ENCODE data around the gene SCNN1B.
"Not testable (repeated sequence)": the region's sequence is repeated elsewhere in the genome, so short reads cannot be mapped to it uniquely, and the experiment has no call there.

Gene SCNN1B

DNA sequence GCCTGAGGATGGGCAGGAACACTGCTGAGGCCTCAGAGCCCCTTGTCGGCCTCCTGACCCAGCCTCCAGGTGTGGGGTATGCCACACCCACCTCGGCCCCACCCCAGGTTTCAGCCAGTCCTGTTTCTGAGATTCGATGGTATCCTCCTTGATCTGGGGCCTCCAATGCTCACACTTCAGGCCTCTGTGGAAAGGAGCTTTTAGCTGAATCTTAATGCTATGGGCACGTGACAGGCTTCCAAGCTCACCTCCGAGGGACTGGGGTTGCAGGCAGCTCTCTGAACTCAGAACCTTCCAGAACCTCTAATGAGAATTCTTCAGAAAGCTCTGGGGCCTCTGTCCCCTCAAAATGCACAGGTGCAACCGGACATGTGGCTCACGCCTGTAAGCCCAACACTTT lies 54.8 kb downstream of the SCNN1B start:
- H3K4me1 ChIP-seq (ENCODE audit: control insufficient read depth, insufficient read depth, low read length, poor library complexity, severe bottlenecking), result no peaks in the 10 kb centered on the region
- H3K4me3 ChIP-seq (ENCODE audit: extremely low read depth, insufficient read depth, low read length, poor library complexity, severe bottlenecking), result no peak overlapping the region
- WGBS, 2 experiments (ENCODE audit: insufficient coverage in 2 of 2), result 92 to 97% methylated on average over 6 of the region's 7 CpGs
- no peak overlapping the region for H3K27ac ChIP-seq (ENCODE audit: low read depth, low read length, severe bottlenecking)
- H3K9me3 ChIP-seq (ENCODE audit: control insufficient read depth, low read length), result no peaks in the 10 kb centered on the region
- H3K36me3 ChIP-seq (ENCODE audit: control insufficient read depth, insufficient read depth, low read length), result no peaks in the 10 kb centered on the region

DNA sequence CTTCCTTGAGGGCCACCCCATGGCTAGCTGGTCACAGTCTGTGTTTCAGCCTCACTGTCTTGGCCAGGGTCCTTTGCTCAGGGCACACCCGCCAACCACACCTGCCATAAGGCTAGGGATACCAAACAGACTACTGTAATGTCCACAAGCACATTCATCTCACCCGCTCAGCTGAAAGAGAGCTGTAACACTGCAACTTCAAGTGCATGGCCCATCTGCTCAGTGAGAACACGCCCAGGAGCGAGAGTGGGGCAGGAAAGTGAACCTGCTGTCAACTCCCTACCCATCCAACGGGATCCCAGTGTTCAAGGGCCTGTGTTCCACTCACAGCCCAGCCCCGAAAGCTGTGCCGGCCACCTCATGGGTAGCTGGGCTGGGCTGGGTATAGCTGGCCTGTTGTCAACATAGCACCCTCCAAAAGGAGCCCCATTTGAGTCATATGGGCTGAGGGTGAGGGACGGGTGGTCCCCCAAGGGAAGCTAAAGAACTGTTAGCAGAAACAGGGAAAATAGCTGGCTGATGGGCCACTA lies 55.7 kb downstream of the SCNN1B start:
- WGBS, 2 experiments (ENCODE audit: insufficient coverage in 2 of 2), result 80 to 94% methylated on average over 6 to 8 of the region's 8 CpGs
- Histone ChIP-seq H3K4me3 (ENCODE audit: extremely low read depth, insufficient read depth, low read length, poor library complexity, severe bottlenecking) (no peak overlapping the region), H3K36me3 (ENCODE audit: control insufficient read depth, insufficient read depth, low read length) (no peaks in the 10 kb centered on the region), H3K27ac (ENCODE audit: low read depth, low read length, severe bottlenecking) (no peak overlapping the region), H3K4me1 (ENCODE audit: control insufficient read depth, insufficient read depth, low read length, poor library complexity, severe bottlenecking) (no peaks in the 10 kb centered on the region), H3K9me3 (ENCODE audit: control insufficient read depth, low read length) (no peaks in the 10 kb centered on the region)

DNA sequence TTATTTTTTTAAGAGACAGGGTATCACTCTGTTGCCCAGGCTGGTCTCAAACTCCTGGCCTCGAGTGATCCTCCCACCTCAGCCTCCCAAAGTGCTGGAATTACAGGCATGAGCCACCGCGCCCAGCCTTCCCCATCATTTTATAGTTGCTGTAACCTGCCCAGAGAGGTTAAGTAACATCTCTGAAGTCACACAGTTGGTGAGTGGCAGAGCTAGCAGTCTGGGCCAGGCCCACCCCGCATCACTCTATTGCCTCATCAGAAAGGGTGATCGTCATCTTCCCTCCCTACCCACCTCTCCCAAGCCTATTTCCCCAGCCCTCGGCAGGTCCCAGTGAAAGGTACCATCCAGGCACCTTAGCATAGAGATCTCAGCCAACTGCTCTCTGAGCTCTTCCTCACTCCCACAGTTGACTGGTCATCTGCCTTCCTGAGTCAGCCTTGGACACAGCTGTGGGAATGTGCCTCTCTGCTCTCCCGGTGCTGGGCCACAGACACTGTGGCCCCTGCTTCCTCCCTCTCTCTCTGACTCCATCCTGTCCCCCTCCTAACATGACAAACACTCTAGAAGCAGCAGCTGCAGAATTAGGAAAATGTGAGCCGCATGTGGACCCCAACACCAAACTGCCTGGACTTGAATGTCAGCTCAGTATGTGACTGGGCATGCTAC lies 57.1 kb downstream of the SCNN1B start:
- Histone ChIP-seq H3K36me3 (ENCODE audit: control insufficient read depth, insufficient read depth, low read length) (no peaks in the 10 kb centered on the region), H3K4me1 (ENCODE audit: control insufficient read depth, insufficient read depth, low read length, poor library complexity, severe bottlenecking) (no peaks in the 10 kb centered on the region), H3K27ac (ENCODE audit: low read depth, low read length, severe bottlenecking) (no peak overlapping the region), H3K9me3 (ENCODE audit: control insufficient read depth, low read length) (no peaks in the 10 kb centered on the region), H3K4me3 (ENCODE audit: extremely low read depth, insufficient read depth, low read length, poor library complexity, severe bottlenecking) (no peak overlapping the region)
- 90 to 91% methylated on average over 7 to 8 of the region's 8 CpGs for WGBS, 2 experiments (ENCODE audit: insufficient coverage in 2 of 2)

DNA sequence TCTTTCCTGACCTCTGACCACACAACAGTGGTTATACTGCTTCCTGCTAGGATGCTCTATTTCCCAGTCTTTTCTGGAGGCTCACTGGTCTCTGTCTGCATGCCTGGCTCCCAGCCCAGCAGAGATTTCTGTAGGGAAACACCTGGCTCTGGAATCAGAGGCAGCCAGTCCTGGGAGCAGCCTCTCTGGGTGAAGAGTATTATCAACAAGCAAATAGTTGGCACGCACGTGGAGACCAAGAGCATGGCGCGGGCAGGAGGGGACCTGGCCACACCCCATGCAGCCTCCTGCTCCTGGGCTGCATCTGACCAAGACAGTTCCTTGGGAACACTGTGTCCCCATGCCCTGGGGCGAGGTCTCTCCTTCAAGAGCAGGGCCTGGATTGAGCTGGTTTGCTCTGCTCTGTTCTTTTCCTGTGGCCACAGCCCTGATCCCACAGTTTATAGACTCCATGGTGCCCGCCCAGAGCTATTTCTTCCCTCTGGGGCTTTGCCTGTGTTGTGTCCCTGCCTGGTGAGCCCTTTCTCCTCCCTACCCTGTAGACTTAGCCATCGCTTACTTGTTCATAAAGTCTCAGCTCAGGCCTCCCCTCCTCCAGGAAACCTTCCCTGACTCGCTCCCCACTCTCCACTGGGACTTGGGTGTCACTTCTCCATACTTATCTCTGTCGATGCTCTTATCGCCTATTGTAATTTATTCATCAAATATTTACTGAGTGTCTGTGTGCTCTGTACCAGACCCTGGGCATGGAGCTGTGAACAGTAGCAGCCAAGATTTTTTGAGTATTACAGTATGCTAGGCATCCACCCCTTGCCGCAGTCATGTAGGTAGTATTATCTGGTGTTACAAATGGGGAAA lies 60.6 kb downstream of the SCNN1B start:
- WGBS, 2 experiments (ENCODE audit: insufficient coverage in 2 of 2), result 80 to 88% methylated on average over 7 to 9 of the region's 11 CpGs
- no peak overlapping the region for H3K27ac ChIP-seq (ENCODE audit: low read depth, low read length, severe bottlenecking)

DNA sequence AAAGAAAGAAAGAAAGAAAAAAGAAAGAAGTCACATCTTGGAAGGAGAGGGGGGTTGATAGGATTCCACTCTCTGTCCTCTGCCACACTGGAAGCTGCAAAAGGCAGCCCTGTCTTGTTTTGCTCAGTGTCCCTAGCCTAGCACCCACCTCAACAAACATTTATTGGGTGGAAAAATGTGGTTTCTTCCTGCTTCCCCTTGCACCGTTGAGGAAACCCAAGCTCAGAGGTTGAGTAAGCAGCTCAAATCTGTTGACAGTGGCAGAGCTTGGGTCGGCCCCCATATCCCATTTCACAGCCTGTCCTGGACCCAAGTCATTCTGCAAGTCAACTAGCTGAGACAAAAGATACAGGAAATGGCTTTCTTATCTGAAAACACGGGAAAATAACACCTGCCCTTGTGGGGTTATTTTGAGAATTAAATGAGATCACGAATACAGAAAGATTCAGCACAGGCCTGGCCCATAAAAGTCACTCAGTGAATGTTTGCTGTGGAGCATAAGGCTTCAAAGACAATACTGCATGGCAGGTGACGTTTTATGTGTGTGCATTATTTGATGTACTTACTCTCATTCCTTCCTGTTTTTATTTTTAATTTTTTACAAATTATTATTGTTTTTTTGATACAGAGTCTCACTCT lies 63.6 kb downstream of the SCNN1B start:
- H3K36me3 ChIP-seq (ENCODE audit: control insufficient read depth, insufficient read depth, low read length), result no peaks in the 10 kb centered on the region
- no peak overlapping the region for H3K27ac ChIP-seq (ENCODE audit: low read depth, low read length, severe bottlenecking)
- H3K9me3 ChIP-seq (ENCODE audit: control insufficient read depth, low read length), result no peaks in the 10 kb centered on the region
- H3K4me1 ChIP-seq (ENCODE audit: control insufficient read depth, insufficient read depth, low read length, poor library complexity, severe bottlenecking), result no peaks in the 10 kb centered on the region
- WGBS, 2 experiments (ENCODE audit: insufficient coverage in 2 of 2), result 44 to 50% methylated on average over 4 of the region's 5 CpGs
- H3K4me3 ChIP-seq (ENCODE audit: extremely low read depth, insufficient read depth, low read length, poor library complexity, severe bottlenecking), result no peak overlapping the region

More for the DNA sequence above, 60.6 kb downstream of the SCNN1B start:
- Histone ChIP-seq H3K4me1 (ENCODE audit: control insufficient read depth, insufficient read depth, low read length, poor library complexity, severe bottlenecking) (no peaks in the 10 kb centered on the region), H3K4me3 (ENCODE audit: extremely low read depth, insufficient read depth, low read length, poor library complexity, severe bottlenecking) (no peak overlapping the region), H3K9me3 (ENCODE audit: control insufficient read depth, low read length) (no peaks in the 10 kb centered on the region), H3K36me3 (ENCODE audit: control insufficient read depth, insufficient read depth, low read length) (no peaks in the 10 kb centered on the region)

DNA sequence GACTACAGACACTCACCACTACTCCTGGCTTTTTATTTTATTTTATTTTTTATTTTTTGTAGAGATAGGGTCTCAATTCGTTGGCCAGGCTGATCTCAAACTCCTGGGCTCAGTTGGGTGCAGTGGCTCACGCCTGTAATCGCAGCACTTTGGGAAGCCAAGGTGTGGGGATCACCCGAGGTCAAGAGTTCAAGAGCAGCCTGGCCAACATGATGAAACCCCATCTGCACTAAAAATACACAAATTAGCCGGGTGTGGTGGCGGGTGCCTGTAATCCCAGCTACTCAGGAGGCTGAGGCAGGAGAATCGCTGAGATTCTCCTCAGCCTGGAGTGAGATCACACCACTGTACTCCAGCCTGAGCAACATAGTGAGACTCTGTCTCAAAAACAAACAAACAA lies 64.2 kb downstream of the SCNN1B start:
- not testable (repeated sequence) for H3K4me3 ChIP-seq (ENCODE audit: extremely low read depth, insufficient read depth, low read length, poor library complexity, severe bottlenecking); H3K9me3 ChIP-seq (ENCODE audit: control insufficient read depth, low read length); H3K27ac ChIP-seq (ENCODE audit: low read depth, low read length, severe bottlenecking); H3K36me3 ChIP-seq (ENCODE audit: control insufficient read depth, insufficient read depth, low read length); H3K4me1 ChIP-seq (ENCODE audit: control insufficient read depth, insufficient read depth, low read length, poor library complexity, severe bottlenecking)
- 83 to 88% methylated on average over 6 to 7 of the region's 7 CpGs for WGBS, 2 experiments (ENCODE audit: insufficient coverage in 2 of 2)

DNA sequence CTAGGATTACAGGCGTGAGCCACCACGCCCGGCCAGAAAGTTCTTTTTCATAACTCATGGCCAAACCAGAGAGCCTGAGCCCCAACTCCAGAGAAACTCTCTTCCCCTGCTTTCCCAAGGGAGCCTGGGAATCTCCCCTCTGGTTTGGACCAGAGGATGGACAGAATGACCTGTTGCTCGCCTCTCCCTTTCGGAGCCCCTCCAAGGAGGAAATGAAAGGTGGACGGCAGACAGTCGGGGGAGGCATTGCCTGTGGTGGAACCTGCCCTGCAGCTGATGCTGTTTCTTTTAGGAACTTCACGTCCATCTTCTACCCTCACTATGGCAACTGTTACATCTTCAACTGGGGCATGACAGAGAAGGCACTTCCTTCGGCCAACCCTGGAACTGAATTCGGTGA lies 65.5 kb downstream of the SCNN1B start:
- Histone ChIP-seq H3K27ac (ENCODE audit: low read depth, low read length, severe bottlenecking) (no peak overlapping the region), H3K4me1 (ENCODE audit: control insufficient read depth, insufficient read depth, low read length, poor library complexity, severe bottlenecking) (no peaks in the 10 kb centered on the region)
- 81 to 94% methylated on average over 5 to 9 of the region's 10 CpGs for WGBS, 2 experiments (ENCODE audit: insufficient coverage in 2 of 2)

DNA sequence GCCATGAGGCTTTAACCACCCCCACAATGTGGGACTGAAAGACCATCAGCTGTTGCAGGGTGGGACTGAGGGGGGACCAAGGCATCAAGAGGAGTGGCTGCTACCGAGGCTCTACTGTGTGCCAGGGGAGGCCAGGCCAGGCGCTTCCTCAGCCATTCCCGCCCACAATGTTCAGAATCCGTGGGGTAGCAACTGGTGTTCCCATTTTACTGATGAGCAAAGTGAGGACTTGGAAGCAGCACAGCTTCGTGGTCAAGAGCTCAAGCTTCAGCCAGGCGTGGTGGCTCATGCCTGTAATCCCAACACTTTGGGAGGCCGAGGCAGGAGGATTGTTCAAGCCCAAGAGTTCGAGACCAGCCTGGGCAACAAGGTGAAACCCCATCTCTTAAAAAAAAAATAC lies 65.9 kb downstream of the SCNN1B start:
- Histone ChIP-seq H3K4me3 (ENCODE audit: extremely low read depth, insufficient read depth, low read length, poor library complexity, severe bottlenecking) (no peak overlapping the region), H3K4me1 (ENCODE audit: control insufficient read depth, insufficient read depth, low read length, poor library complexity, severe bottlenecking) (no peaks in the 10 kb centered on the region), H3K9me3 (ENCODE audit: control insufficient read depth, low read length) (no peaks in the 10 kb centered on the region), H3K36me3 (ENCODE audit: control insufficient read depth, insufficient read depth, low read length) (no peaks in the 10 kb centered on the region), H3K27ac (ENCODE audit: low read depth, low read length, severe bottlenecking) (no peak overlapping the region)
- 86% methylated on average over 7 to 8 of the region's 8 CpGs for WGBS, 2 experiments (ENCODE audit: insufficient coverage in 2 of 2)

More for the DNA sequence above, 65.5 kb downstream of the SCNN1B start:
- H3K36me3 ChIP-seq (ENCODE audit: control insufficient read depth, insufficient read depth, low read length), result no peaks in the 10 kb centered on the region
- no peaks in the 10 kb centered on the region for H3K9me3 ChIP-seq (ENCODE audit: control insufficient read depth, low read length)
- no peak overlapping the region for H3K4me3 ChIP-seq (ENCODE audit: extremely low read depth, insufficient read depth, low read length, poor library complexity, severe bottlenecking)

DNA sequence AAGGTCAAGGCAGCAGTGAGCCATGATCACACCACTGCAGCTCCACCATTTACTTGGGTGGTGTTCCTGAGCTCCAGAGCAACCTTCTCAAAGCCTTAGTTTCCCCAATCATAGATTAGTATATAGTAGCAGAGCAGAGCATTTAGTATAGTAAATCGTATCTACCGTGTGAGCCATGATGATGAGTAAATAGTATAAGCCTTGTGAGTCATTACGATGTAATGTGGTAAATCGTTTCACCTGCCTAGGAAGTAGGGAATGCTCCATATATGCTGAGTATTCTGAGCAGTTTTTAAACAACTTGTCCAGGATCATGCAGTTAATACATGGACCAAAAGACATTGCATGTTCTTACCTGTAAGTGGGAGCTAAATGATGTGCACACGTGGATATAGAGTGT lies 66.4 kb downstream of the SCNN1B start:
- Histone ChIP-seq H3K27ac (ENCODE audit: low read depth, low read length, severe bottlenecking) (no peak overlapping the region), H3K4me1 (ENCODE audit: control insufficient read depth, insufficient read depth, low read length, poor library complexity, severe bottlenecking) (no peaks in the 10 kb centered on the region), H3K9me3 (ENCODE audit: control insufficient read depth, low read length) (no peaks in the 10 kb centered on the region), H3K4me3 (ENCODE audit: extremely low read depth, insufficient read depth, low read length, poor library complexity, severe bottlenecking) (no peak overlapping the region), H3K36me3 (ENCODE audit: control insufficient read depth, insufficient read depth, low read length) (no peaks in the 10 kb centered on the region)
- WGBS, 2 experiments (ENCODE audit: insufficient coverage in 2 of 2), result 86 to 100% methylated on average over 3 to 5 of the region's 5 CpGs

DNA sequence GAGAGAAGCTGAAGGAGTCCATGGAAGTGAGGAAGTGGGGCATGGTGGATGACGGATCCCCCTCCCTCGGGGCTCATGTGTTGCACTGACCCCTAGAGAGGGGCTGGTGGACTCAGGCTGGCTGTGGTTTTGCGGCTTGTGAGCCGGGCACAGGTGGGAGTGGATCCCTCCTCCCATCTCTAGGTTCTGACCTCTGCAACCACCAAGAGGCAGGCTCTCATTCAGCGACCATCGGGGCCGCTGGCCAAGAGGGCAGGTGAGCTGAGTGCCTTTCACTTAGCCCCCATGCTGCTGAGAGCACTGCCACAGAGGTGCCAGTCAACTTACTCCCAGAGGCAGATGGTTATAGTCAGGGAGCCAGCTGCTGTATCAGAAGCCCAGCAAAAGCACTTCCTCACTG lies 67.3 kb downstream of the SCNN1B start:
- 62 to 84% methylated on average over 5 to 6 of the region's 7 CpGs for WGBS, 2 experiments (ENCODE audit: insufficient coverage in 2 of 2)

More for the DNA sequence above, 67.3 kb downstream of the SCNN1B start:
- H3K4me1 ChIP-seq (ENCODE audit: control insufficient read depth, insufficient read depth, low read length, poor library complexity, severe bottlenecking), result no peaks in the 10 kb centered on the region
- no peak overlapping the region for H3K27ac ChIP-seq (ENCODE audit: low read depth, low read length, severe bottlenecking)
- no peak overlapping the region for H3K4me3 ChIP-seq (ENCODE audit: extremely low read depth, insufficient read depth, low read length, poor library complexity, severe bottlenecking)
- no peaks in the 10 kb centered on the region for H3K9me3 ChIP-seq (ENCODE audit: control insufficient read depth, low read length)
- H3K36me3 ChIP-seq (ENCODE audit: control insufficient read depth, insufficient read depth, low read length), result no peaks in the 10 kb centered on the region

All from mesodermal cell (in vitro differentiated cells).